GM12873 (cell line): ENCODE measurements around the gene ARHGAP22.

ENCODE experiments used
- CTCF ChIP-seq: IDR thresholded peaks from 2 replicates; pipeline ENCODE4 v1.5.1; 2012; ENCODE audit warnings: low read depth, mild to moderate bottlenecking, moderate library complexity, low read length, control low read depth; ENCODE audit not compliant: insufficient read depth; ENCODE audit errors: missing control alignments

Gene ARHGAP22

GRCh38 chr10:48523820-48524758 lies 80.8 kb downstream of the ARHGAP22 start:
- peak; percentile 57 for TF ChIP-seq CTCF

GRCh38 chr10:48523212-48523819 lies 81.6 kb downstream of the ARHGAP22 start:
- no peak for TF ChIP-seq CTCF

- TF ChIP-seq CTCF: no peak
Measured at GRCh38 chr10:48522011-48522765, 82.7 kb downstream of the ARHGAP22 start.

GRCh38 chr10:48520594-48520993 lies 84.3 kb downstream of the ARHGAP22 start:
- no peak for TF ChIP-seq CTCF

GRCh38 chr10:48520184-48520506 lies 84.7 kb downstream of the ARHGAP22 start:
- TF ChIP-seq CTCF: no peak

- TF ChIP-seq CTCF: no peak
Measured at GRCh38 chr10:48519481-48520183, 85.2 kb downstream of the ARHGAP22 start.
